Femur (tissue), 1 donor: Measurements from ENCODE around the gene HERC3.

Experiments
- DNase-seq: peaks from one replicate; pipeline ENCODE4 v3.0.0-alpha.2; 2017

HERC3 gene

DNA sequence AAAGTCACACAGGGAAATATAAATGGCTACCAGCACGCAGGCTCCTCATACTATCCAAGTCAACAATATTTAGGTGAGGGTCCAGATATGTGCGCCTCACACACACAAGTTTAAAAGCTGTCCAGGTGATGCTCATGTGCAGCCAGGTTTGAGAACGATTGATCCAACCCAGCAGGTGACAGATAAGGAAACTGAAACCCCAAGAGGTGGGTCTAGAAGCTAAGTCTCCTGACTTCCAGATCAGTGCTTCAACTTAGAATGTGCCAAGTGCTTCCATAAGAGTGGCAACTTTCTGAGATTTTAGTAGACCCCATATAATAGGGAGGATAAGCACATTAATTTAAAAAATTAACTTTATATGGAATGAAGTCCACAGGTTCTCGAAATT lies 159.8 kb downstream of the HERC3 start:
- DNase-seq = no peak

DNA sequence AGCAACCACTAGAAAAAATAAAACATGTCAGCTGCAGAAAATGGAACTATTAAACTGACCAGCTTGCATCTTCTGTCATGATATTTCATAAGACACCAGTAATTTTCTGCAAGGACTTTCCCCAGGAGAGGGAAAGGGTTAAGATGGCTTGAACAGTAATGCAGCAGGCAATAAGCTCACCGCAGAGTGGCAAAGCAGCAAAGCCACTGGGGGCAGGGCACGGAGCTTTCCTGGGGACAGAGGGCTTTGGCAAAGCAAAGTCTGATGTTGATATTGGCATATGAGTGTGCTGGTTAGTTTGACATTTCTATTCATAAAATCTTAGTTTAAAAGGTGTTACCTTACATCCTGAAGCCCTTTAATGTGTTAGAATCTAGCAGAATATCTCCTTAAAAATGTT lies 160.5 kb downstream of the HERC3 start:
- no peak for DNase-seq

DNA sequence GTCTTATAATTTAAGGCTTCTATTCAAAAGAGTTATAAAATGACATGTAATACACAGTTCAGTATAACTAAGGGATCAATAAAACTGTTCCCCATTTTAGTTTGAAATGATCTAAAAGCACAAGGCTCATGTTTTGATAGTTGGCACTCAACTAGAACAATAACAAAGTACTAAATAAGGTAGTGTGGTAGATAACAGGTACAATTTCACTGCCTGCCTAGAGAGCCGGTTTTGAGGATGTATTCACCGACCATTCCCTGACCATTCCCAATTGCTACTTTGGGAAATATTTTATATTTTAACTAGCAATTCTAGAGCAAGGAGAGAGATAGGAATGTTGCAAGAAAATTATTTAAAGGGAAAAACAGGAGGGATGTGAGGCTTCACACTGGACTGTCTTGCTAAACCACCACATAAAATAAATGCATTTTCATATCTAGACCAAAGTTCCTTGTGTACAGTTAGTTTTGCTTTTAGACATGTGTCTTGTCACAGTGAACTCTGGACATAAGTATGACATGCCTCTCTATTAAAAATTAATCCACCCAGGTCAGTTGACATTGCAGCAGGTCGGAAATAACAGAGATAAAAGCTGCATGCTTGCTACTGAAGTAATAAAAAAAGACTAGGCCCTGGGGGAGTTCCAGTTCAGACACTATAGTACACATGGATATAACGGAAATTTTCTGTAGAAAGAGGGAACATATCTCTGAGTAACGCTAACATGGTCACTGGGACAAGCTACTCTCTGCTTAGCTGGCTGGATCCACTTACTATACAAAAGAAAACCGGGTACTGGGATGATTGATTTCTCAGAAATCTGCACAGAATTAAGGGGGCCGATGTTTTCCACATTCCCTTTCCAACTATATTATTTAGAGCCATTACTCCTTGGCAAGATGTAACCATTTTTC lies 161.6 kb downstream of the HERC3 start:
- DNase-seq = no peak

DNA sequence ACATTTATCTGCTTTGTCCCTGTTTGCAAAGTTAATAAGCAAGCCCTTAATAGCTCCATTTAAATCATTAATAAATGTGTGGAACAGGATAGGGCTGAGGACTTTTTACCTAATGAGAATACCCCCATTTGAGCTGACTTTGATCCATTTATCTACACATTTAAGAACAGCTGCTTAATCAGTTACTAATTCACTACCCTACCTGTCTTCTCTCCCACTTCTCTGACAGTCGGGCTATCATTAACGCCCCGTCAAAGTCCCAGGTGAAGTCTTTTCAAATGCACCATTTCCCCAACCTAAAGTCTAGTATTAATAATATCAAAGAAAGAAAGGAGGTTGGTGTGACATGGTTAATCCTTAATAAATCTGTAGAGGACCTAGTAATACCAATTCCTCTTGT lies 162.5 kb downstream of the HERC3 start:
- DNase-seq = no peak

DNA sequence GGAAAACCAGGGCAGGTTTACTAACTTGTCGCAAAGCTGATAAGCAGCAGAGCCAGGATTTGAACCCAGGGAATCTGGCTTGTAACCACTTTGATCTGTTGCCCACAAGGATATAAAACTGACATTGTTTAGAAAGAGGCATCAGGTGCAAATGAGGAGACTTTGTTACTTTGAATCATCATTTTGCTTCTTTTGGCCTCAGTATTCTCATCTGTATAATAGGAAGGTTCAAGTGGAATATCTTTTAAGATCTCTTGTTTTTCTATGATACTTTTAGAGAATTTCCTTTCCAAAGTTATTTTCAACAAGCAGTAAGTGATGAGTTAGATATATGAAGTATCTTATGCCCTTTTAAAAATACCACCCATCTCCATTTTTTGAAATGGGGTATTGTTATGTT lies 163.2 kb downstream of the HERC3 start:
- no peak for DNase-seq

DNA sequence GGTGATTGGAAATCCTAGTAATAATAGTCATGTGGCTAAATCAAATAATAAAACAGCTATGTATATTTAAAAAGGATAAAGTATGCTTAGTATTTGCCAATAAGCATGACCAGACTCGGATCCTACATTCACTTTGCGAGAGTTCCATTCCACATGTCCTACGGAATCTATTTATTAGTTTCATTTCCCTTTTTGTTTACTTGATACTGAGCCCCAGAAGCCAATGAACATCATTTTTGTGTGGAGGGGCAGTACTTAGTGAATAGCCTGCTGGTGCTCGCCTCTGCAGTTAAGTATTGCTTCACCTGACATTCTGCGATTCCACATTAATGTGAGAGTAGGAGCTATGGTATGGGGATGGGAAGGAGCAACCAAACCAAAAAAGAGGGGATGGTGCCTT lies 163.9 kb downstream of the HERC3 start:
- no peak for DNase-seq

DNA sequence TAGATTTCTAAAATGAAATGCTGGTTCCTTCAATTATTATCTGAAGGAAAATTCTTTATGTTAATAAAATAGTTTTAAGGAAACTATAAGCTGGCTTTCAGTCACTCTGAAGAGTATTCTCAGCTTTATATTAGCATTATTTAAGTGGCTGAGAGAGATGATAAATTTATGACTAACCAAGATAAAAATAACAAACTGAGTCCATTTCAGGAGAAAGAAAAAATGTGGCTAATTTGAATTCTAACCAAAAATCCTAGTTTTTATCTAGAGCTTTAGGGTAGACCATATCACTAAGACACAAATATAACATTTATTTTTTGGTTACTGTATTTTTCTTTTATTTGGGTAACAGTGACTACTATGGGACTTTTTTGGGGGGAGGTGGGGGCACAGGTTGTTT lies 164.8 kb downstream of the HERC3 start:
- no peak for DNase-seq

DNA sequence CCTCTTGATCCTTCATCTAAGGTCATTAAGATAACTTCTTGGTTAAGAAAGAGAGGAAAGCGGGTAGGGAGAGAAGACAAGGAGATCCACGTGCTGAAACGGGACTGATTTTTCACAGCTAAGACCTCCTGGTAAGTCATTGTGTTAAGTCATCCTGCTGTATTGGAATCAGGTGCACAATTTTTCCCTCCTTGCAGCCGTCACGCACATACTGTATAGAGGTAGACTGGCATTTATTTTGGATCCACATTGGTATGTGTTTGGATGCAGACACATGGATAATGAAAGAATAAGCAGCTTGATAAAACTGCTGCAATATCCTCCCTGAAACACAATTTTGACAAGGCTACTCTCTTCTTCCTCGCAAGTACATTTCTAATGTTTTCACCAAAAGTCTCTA lies 165.5 kb downstream of the HERC3 start:
- no peak for DNase-seq
